ENCODE results near the gene PPP2R5A. TPM values are rescaled to one million over a fixed set of nuclear protein-coding genes. Genes with fewer than 3 reads are reported as not detected.

The PPP2R5A gene
- total RNA-seq, 1 donor from 2014 or later = 88.4 TPM

DNA sequence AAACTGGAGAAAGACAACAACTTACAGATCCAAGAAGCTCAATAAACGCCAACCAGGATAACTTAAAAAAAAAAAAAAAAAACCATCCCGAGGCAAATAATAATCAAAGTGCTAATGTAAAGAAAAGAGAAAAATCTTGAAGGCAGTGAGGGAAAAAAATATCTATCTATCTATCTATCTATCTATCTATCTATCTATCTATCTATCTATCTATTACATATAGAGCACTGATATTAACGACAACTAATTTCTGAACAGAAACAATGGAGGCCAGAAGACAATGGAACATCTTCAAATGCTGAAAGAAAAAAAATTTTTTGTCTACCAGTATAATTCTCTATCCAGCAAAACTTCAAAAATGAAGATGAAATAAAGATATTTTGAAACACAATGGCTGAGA is 111.4 kb downstream of the PPP2R5A start:
- Histone ChIP-seq H3K9me3 (peaks cover 7% of the 10 kb centered on the region), H3K4me3 (no peak overlapping the region), H3K36me3 (no peaks in the 10 kb centered on the region), H3K27me3 (no peaks in the 10 kb centered on the region), H3K27ac (no peak overlapping the region), H3K4me1 (no peaks in the 10 kb centered on the region)
- TF ChIP-seq, protein P1, sequence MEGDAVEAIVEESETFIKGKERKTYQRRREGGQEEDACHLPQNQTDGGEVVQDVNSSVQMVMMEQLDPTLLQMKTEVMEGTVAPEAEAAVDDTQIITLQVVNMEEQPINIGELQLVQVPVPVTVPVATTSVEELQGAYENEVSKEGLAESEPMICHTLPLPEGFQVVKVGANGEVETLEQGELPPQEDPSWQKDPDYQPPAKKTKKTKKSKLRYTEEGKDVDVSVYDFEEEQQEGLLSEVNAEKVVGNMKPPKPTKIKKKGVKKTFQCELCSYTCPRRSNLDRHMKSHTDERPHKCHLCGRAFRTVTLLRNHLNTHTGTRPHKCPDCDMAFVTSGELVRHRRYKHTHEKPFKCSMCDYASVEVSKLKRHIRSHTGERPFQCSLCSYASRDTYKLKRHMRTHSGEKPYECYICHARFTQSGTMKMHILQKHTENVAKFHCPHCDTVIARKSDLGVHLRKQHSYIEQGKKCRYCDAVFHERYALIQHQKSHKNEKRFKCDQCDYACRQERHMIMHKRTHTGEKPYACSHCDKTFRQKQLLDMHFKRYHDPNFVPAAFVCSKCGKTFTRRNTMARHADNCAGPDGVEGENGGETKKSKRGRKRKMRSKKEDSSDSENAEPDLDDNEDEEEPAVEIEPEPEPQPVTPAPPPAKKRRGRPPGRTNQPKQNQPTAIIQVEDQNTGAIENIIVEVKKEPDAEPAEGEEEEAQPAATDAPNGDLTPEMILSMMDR (IDR thresholded peaks at IDR 0.05) = no peak
- intact Hi-C loops (cut with DNase I) = no loop called here
- DNase-seq (no peak), ATAC-seq (no peak)

GRCh38 chr1:212397171-212397570 is 112.0 kb downstream of the PPP2R5A start:
- H3K27ac ChIP-seq = no peak overlapping the region
- TF ChIP-seq, protein P1 (IDR thresholded peaks at IDR 0.05) = no peak
- H3K27me3 ChIP-seq = no peaks in the 10 kb centered on the region
- ATAC-seq = no peak
- H3K36me3 ChIP-seq = no peaks in the 10 kb centered on the region
- H3K4me3 ChIP-seq = no peak overlapping the region
- intact Hi-C loops (cut with DNase I) = no loop called here
- DNase-seq = no peak
- H3K4me1 ChIP-seq = no peaks in the 10 kb centered on the region
- H3K9me3 ChIP-seq = peaks cover 7% of the 10 kb centered on the region

DNA sequence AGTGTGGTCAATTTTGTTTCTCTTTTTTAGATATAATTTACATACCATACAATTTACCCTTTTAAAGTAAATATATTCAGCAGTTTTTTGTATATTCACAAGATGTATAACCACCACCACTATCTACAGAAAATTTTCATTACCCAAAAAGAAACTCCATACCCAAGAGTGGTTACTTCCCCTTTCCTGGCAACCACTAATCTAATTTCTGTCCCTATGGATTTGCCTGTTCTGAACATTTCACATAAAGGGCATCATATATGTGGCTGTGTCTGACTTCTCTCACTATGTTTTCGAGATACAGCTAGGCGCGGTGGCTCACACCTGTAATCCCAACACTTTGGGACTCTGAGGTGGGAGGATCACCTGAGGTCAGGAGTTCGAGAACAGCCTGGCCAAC is 115.8 kb downstream of the PPP2R5A start:
- ATAC-seq (no peak), DNase-seq (no peak)
- H3K36me3 ChIP-seq = peaks cover under 1% of the 10 kb centered on the region
- H3K9me3 ChIP-seq = peaks cover 7% of the 10 kb centered on the region
- intact Hi-C loops (cut with DNase I) = no loop called here
- TF ChIP-seq, protein P1 (IDR thresholded peaks at IDR 0.05) = no peak
- no peaks in the 10 kb centered on the region for H3K4me1 ChIP-seq
- no peak overlapping the region for H3K27ac ChIP-seq
- H3K27me3 ChIP-seq = no peaks in the 10 kb centered on the region
- H3K4me3 ChIP-seq = no peak overlapping the region

DNA sequence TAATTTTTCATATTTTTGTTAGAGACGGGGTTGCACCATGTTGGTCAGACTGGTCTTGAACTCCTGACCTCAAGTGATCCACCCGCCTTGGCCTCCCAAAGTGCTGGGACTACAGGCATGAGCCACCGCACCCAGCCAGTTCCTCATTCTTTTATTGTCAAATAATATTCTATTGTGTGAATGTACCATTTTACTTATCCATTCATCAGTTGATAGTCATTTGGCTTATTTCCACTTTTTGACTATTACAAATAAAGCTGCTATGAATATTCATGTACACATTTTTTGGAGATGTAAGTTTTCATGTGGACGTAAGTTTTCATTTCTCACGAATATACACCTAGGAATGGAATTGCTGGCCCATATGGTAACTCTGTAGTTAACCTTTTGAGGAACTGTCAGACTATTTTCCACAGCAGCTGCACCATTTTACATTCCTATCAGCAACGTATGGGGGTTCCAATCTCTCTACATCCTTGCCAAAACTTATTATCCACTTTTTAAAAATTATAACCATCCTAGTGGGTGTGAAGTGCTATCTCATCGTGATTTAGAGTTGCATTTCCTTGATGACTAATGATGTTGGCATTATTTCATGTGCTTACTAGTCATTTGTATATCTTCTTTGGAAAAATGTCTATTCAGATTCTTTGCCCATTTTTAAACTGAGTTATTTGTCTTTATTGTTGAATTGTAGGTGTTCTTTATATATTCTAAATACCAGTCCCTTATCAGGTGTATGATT is 116.8 kb downstream of the PPP2R5A start:
- intact Hi-C loops (cut with DNase I) = no loop called here
- DNase-seq (no peak), ATAC-seq (no peak)
- TF ChIP-seq, protein P1 (IDR thresholded peaks at IDR 0.05) = no peak
- Histone ChIP-seq H3K4me1 (no peaks in the 10 kb centered on the region), H3K27me3 (no peaks in the 10 kb centered on the region), H3K9me3 (peaks cover 5% of the 10 kb centered on the region), H3K4me3 (no peak overlapping the region), H3K27ac (no peak overlapping the region), H3K36me3 (peaks cover 6% of the 10 kb centered on the region)

- no peak overlapping the region for H3K27ac ChIP-seq
- intact Hi-C loops (cut with DNase I) = no loop called here
- no peaks in the 10 kb centered on the region for H3K4me1 ChIP-seq
- no peaks in the 10 kb centered on the region for H3K27me3 ChIP-seq
- H3K9me3 ChIP-seq = no peaks in the 10 kb centered on the region
- TF ChIP-seq, protein P1 (IDR thresholded peaks at IDR 0.05) = no peak
- H3K36me3 ChIP-seq = peaks cover 6% of the 10 kb centered on the region
- H3K4me3 ChIP-seq = no peak overlapping the region
- no peak for DNase-seq
- no peak for ATAC-seq
Measured at GRCh38 chr1:212402666-212403321, 117.6 kb downstream of the PPP2R5A start.
